Stimulated activated naive CD8-positive, alpha-beta T cell treated with anti-CD3 and anti-CD28 coated beads, Interleukin-15, Interleukin-2, amounts not matched to agents 100 U/mL and 50 U/mL, for 24 hours (primary cell): ENCODE results near the gene RAB34.
A peak's percentile ranks its signal among the peaks of the same experiment; 100 is the strongest.

Experiments
- ATAC-seq: fragments of 150-1000 bp; cut with Tn5 transposase; one replicate; pipeline ENCODE4 v1.10.0; 2021
- DNase-seq: peaks from one replicate; pipeline ENCODE4 v3.0.0; 2021

RAB34 gene

DNA sequence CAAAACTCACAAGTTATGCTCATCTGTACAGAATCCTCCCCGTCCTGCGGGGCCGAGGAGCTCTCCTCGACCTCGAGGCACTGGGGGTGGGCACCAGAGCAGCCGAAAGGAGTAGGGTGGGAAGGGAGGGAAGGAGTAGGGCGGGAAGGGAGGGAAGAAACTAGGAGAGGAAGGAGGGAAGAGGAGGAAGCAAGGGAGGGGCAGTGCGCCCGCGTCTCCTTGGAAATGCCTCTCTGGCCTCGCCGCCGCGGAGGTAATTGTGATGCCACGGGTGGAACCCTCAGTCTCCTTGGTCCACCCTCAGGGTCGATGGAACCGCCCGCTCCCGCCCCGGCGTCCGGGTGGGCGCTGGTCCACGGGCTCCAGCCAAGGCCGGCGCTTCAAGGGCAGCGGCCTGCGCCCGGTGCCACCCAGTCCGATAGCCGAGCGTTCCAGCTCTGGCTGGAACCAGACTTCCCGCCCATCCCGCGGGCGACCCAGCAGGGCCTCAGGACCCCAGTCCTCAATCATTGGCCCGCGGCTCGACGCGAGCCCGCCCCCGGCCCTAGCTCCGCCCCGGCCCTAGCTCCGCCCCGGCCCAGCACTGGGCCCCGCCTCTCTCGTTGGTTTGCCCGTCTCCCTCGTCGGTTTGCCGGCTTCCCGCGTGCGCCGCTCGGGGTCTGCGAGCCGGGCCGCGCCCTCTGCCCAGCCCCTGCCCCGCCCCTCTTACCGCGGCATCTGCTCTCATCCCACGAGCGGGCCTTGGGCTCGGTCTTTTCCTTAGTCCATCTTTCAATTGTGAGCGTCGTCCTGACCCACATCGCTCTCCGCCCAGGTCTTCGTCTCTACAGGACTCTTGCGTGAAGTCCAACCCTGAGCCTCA is 6.6 kb downstream of the RAB34 start:
- DNase-seq (peak; percentile 95), ATAC-seq (peak; percentile 93)

DNA sequence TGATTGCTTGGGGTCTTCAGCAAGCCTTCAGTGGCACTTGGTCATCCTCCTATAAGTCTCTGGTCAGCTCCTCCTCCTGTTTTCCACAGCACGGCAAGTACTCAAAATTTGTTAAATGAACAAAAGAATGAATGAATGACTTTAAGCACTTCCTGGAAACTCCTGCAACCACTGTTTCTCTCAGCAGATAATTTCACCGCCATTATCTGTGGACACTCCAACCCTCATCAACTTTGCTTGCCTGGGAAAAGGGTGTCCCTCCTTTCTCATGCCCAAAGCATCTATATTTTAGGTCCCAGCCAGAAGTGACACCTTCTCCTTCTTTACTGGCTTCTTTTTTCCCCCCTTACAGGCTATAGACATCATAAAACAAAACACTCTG is 10.3 kb downstream of the RAB34 start:
- ATAC-seq = no peak
- DNase-seq = no peak

DNA sequence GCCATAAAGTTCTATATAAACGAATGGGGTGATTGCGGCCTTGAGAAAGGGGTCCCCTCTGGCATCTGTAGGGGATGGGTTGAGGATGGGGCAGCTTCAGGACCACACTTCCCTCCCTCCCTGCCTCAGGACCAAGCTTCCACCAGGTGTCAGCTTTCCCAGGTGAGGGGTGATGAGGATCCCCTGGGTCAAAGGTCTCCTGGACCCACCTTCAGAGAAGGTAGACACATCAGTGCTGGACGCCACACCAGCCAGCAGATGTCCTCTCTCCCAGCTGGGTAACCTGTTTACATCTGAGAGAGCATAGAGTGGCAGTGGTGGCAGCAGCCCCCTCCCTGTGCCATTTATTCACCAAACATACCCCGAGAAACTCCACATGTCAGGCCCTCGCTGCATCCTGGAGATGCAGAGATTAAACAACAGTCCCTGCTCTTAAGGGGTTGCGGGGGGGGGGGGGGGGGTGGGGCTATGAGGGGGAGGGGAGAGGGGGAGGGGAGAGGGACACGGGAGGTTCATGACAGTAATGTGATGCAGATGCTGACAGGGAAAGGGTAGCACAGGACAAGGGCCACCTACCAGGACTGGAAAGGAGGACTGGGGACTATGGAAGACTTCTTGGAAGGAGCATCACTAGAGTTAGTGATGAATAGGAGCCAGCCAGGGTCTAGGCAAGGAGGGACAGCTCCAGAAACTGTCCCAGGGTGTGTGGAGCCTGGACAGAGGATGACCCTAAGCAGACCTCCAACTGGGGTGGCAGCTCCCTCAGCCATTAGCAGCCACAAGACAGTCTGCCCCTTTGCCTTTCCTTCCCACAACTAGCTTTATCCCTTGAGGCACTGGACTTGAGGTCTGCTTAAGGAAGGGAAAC is 11.0 kb downstream of the RAB34 start:
- DNase-seq (no peak), ATAC-seq (no peak)

DNA sequence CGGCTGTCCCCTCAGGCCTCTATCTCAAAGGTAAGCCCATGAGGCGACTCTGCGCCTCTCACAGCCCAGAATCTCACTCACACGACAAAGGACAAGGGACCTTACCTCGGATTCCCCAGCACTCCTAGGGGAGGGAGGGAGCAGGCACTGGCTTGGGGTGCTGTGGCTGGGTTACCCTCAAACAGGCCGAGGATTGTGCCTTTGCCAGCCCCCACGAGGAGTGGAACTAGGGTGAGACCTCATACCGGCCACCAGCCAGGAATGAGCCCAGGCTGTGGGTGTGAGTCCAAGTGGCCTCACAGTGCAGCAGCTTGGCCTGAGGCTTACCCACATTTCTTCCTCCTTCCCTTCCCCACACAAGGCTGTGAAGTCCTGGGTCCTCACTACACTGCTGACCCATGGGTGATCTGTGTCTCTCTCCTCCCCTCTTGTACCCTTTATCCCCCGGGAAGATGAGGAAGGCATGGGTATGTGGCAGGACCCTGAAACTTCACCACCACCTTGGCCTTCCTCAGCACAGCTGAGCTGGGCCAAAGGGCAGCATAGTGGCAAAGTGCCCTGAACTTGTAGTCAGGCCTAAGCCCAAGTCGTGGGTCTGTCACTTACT is 11.8 kb downstream of the RAB34 start:
- no peak for ATAC-seq
- no peak for DNase-seq

DNA sequence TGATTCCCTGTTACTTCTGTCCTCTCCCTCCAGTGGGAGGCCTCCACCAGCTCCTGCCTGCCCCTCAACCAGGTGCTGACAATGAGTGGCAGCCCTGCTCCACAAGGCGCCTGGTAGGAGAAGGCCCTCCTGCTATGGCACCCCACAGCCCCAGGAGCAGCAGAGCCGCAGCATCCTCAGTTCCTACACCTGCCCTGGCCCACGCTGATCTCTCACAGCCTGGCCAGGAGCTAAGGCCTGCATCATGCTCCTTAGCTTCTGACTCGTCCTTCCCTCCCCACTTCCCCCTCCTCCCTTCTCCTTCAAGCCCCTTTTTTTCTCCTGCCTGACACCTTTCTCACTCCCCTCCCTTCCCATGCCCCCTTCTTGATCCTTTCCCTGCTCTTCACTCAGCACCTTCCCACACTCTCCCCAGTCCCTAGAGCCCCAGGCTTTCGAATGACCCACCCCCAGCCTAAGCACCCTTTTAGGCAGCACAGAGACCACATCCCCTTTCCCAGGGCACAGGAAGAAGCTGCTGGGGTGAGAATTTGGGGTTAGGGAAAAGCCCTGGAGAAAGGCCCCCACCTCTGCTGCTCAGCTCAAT is 12.5 kb downstream of the RAB34 start:
- no peak for ATAC-seq
- no peak for DNase-seq

DNA sequence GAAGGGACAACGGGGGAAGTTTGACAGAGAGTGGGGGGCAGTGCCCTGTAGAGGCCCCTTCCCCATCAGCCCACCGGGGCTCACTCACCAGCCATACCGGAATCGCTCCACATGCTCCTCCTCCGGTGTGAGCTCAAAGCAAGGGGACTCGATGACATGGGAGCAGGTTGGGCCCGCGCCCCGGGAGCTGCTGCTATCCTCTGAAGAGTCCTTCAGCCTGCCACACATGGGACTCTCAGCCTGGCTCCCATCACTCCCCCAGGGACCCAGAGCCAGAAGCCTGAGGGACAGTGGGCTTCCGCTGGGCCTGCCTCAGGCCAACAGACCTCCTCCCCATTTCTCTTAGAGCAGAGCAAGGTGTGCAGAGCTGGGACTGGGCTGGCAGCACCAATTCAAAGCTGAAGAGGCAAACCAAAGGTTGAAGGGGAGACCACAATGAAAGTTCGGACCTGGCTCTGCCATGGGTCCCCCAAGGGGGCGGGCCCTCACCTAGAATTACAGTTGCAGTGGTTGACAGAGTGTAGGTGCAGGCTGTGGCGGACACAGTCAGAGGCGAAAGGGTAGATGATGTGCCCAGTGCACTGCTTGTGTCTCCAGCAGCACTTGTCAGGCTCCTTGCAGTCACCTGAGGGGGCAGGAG is 13.3 kb downstream of the RAB34 start:
- ATAC-seq (no peak), DNase-seq (no peak)

DNA sequence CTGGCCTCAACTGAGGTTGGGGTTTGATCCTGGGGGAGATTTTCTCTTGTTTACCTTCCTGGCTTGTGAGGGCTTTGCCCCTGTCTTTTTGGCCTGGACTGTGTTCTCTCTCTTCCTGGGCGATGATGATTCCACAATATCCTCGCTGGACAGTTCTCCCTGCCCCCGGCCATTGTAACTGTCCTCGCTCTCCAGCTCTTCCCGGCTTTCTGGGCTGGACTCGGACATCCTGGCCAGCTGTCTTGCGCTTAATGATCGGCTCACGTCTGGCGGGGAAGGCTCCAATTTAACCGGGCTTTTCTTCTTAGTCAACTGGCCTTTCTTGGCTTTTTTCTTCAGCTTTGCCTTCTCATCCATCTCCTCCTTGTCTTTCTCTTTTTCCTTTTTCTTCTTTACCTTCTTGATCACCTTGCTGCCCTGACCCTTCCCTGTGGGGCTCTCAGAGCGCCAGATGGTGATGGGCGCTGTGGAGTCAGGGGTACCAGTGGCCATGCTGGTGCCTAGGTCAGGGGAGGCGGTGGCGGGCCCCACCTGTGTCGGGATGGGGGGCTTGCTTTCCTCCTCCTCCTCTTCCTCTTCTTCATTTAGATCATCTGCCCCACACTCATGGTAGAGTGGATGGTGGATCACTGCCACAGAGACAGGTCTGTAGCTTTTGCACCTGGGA is 14.0 kb downstream of the RAB34 start:
- no peak for DNase-seq
- ATAC-seq = no peak

DNA sequence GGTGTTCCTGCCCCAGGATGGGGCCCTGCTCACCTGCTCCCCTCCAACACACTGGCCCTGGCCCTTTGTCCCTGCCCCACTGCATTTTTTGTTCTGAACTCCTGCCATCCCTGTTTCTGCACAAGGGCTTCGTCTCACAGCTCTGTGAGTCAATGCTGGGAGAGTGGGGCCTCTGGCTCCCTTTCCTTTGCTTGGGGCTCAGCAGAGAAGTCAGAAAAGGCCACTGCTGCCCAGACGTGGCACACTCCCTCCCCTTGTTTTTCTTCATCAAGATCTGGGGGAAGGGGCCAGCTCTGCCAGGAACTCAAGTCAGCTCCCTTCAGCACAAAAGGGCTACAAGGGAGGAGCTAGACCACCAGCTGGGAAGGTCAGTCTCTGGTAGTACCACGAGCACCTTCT is 14.9 kb downstream of the RAB34 start:
- no peak for ATAC-seq
- DNase-seq = no peak

DNA sequence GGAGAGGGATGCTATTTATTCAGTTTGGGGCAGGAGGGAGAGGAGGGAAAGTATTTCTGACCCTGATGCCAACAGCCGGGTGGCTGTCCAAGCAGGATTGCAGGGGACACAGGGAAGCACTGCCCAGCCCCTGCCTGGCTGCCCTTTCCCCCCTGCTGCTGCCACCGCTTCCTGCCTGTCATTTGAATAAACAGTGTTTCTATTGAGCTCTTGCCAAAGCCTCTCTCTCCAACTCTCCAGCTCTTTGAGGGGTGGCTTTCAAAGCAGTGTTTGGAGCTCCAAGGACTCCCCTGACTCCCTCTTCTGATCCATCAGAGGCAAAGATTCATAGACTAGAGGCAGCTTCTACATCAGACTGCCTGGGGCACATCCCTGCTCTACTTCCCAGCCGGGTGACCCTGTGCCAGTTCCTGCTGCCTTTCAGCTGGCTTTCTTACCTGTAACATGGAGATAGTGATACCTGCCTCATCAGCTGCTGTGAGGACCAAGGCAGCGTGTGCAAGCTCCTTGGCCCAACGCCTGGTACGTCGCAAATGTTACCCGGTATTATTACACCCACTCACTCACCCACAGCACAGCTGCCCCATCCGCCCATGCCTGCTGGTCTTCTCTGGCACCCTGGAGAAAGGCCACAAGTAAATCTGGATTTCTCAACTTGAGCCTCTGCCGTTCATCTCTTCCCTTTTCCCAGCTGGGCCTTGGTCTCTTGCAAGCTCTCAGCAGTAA is 15.5 kb downstream of the RAB34 start:
- no peak for ATAC-seq
- DNase-seq = no peak

DNA sequence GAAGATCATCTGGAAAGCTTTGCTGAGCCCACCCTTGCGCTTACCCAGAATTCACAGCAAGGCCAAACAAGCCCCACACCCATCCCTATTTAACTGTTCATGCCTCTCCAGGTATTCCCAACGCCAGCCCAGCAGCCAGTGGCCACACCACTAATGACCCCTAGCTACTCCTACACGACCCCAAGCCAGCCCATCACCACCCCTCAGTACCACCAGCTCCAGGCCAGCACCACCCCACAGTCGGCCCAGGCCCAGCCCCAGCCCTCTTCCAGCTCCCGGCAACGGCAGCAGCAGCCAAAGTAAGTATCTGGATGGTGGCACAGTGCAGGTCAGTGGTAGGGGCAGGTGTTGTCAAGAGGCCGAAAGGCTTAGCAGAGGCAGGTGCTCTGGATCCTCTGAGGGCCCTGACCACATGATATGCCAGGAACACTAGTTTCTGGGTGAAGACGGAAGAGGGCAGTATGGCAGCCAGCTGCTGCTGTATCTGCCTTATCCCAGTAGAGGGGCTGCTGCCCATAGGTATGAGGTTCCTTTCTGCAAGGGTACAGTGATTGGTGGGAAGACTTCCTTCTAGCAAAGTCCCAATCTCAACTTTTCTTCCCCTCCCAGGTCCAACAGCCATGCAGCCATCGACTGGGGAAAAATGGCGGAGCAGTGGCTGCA is 16.7 kb downstream of the RAB34 start:
- ATAC-seq = no peak
- no peak for DNase-seq

DNA sequence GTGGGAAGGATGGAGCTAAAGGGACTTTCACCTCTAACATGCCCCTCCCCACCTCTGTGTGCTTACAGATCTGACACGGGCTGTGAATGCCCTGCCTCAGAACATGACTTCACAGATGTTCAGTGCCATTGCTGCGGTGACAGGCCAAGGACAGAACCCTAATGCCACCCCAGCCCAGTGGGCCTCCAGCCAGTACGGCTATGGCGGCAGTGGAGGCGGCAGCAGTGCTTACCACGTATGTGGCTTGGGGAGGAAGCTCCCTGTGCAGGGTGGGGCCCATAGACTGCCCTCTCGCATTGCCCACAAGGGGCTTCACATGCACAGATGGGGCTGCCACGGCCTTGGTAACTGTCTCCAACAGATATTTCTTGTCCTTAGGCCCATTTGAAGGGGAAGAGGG is 17.4 kb downstream of the RAB34 start:
- DNase-seq (no peak), ATAC-seq (no peak)

DNA sequence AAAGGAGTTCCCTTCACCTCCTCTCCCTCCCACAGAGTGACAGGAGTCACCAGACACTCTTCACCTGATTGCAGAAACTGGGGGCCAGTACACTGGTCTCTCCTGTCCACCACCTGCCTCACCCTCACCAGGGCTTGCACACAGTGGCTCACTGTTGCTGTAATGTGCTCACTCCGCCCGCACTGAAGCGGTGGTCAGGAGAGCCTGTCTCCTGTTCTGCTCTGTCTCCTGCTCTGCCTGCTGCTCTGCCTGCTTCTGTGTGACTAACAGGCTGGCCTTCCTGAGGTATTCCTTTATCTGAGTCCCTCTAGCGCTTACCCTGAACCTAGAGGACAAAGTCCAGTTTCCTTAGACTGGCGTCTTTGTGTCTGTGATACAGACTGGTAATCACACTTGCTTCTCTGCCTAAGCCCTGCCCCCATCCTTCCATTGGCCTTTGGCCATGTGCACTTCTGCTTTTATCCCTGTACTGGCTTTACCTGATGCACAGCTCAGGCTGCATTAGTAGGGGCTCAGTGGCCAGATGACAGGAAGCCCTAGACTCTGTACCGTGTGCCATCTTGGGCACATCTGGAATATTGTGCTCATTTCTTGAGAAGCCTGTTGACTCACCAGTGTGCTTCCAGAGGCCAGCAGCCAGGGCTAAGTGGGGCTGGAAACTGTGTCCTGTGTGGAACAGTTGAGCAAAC is 19.3 kb downstream of the RAB34 start:
- no peak for DNase-seq

DNA sequence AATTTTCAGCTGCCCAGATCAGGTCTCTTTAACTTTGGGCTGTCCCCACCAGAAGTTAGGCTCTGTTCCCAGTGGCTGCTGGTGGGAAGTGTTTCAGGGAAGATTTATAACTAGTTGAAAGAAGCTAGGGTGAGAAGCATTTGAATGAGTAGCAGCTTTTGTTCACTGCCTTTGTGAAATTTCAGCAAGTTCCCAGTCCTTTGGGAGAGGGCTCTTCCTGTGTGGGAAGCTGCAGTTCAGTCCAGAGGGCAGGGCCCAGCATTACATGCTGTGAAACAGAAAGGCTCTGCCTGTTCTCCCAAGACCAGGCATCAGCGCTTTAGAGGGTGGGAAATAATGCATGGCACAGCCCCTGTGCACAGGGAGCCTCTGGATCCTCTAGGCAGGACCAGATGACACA is 23.8 kb downstream of the RAB34 start:
- DNase-seq = no peak

More for the DNA sequence above, 19.3 kb downstream of the RAB34 start:
- peak; percentile 55 for ATAC-seq

DNA sequence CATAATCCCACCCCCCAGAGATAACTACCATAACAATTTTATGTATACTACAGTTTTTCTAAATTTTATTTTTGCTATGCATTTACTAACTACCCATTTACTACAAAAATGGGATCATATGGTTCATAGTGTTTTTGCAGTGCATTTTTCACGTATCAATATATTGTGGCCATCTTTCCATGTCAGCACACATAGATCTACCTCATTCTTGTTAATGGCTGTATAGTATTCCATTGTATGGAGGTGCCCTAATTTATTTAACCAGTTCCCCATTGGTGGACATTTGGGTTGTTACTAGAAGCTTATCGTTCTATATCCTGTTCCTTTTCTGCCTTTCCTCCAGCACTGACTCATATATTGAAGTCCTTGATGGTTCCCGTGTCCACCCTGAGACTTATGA is 28.7 kb downstream of the RAB34 start:
- DNase-seq (no peak), ATAC-seq (no peak)

More for the DNA sequence above, 23.8 kb downstream of the RAB34 start:
- no peak for ATAC-seq

DNA sequence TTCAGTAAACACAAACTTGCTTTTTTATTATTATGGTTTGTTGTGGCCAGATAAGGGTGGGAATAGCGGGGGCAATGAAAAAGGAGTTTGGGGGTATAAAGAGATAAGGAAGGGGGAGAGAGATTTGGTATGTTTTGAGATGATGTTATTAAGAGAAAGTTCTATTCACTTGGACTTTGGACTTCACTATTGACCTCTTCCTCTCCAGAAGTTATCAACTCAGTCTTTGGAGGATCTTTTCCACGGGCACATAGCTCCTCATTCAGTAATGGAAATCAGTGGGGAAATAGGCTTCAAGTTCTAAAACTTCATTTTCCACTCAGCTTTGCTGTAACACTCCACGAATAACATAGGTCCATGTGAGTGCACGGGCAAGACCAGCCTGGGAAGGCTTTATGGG is 29.2 kb downstream of the RAB34 start:
- ATAC-seq (no peak), DNase-seq (no peak)

DNA sequence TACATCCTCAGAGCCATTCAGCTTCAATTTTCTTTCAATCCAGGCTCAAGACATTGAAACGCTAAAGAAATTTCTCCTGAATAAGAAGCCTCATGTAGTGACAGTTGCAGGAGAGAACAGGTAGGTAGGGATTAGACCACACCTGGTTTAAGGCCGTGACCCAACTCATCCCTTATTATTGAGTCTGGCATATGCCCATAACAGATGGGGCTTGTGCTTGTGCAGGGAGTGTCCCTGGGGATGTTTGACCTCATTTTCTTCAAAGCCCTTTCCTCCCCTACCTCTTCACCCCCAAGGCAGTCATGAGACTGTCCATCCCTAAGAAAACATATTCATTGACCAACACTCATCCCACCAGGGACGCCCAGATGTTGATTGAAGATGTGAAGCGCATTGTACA is 31.4 kb downstream of the RAB34 start:
- DNase-seq = no peak
- ATAC-seq = no peak

DNA sequence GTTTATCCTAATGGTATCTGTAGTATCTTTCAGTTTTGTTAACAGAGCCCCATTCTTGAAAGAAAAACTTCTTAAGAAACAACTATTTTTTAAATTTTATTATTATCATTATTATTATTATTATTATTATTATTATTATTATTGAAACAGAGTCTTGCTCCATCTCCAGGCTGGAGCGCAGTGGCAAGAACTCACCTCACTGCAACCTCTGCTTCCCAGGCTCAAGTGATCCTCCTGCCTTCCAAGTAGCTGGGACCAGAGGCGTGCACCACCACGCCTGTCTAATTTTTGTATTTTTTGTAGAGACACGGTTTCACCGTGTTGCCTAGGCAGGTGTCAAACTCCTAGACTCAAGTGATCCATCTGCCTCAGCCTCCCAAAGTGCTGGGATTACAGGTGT is 32.3 kb downstream of the RAB34 start:
- ATAC-seq (no peak), DNase-seq (no peak)

DNA sequence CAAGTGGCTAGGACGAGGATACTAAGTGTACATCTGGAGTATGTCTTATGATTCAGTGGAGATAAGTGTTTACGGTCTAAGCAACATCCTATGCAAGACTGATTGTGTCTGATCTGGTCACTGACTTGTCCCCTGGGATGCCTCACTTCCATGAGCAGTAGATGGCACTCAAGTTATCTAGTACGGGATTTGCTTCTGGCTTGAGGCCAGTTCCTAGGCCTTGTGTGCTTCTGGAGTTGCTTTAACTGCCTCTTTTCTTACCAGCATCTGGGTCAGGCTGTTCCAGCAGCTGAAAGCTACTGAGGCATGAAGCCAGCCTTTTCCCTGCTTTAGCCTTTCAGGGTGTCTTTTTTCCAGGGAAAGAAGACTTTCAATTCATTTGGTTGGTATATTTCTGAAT is 32.7 kb downstream of the RAB34 start:
- DNase-seq (no peak), ATAC-seq (no peak)

DNA sequence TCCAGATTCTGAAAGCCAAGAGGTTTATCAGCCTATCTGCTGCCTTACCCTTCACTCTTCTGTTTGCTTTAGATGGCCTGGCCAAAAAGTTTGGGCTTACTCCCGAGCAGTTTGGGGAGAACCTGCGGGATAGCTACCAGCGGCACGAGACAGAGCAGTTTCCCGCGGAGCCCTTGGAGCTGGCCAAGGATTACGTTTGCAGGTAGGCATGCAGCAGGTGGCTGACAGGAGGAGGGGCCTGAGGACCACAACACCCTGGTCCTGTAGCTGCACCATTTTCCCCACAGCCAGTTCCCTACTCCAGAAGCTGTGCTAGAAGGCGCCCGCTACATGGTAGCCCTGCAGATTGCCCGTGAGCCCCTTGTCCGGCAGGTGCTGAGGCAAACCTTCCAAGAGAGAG is 35.0 kb downstream of the RAB34 start:
- no peak for ATAC-seq
- DNase-seq = no peak

DNA sequence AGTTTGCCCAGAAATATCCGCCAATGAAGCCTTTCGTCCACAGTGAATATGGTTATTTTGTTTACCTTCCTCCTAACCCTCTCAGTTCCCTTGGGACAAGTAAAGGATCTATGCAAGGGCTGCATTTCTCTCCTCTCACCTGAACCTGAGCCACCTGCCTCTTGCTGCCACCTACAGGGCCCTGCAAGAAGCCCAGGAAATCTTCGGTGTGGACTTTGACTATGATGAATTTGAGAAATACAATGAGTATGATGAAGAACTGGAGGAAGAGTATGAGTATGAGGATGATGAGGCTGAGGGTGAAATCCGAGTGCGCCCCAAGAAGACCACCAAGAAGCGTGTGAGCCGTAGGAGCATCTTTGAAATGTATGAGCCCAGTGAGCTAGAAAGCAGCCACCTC is 41.7 kb downstream of the RAB34 start:
- ATAC-seq = no peak

More for the DNA sequence above, 41.7 kb downstream of the RAB34 start:
- no peak for DNase-seq
